Left renal cortex interstitium (tissue), 4 donors: ENCODE results near the gene CRISP2. TPM values are rescaled to one million over a fixed set of nuclear protein-coding genes. Genes with fewer than 3 reads are reported as not detected.
"Not testable (repeated sequence)": the region's sequence is repeated elsewhere in the genome, so short reads cannot be mapped to it uniquely, and the experiment has no call there.

ENCODE experiments used
- DNase-seq, 4 donors: peaks; one replicate each; pipeline ENCODE4 v3.0.0-alpha.2; 2013; ENCODE audit warnings: low read depth in 4 of 4, low spot score in 2 of 4, missing footprints in 1 of 4
- polyA plus RNA-seq, 4 donors: library from polyadenylated mRNA; unstranded; fragments of 120-200 nt; gene quantifications; one replicate each; pipeline ENCODE4 v1.2.1, GENCODE V29; 2013; ENCODE audit not compliant: insufficient read length in 4 of 4

Gene CRISP2
- polyA plus RNA-seq: under 1 TPM in 3 of 4 donors, not detected in 1; 0.10 to 0.16 (median 0.16) TPM

- no peak for DNase-seq
These were observed at the start of gene CRISP2 for GRCh38 chr6:49713346-49713745. CRISP2 (minus strand) TSS chr6:49713543; CDS start chr6:49709196, 4,347 bp downstream.

GRCh38 chr6:49744259-49744658 is 30.9 kb upstream of the CRISP2 start, which contains the start of gene CRISP3:
CRISP3 (minus strand) TSS chr6:49744388; CDS start chr6:49744367, 21 bp downstream.
- DNase-seq: no peak

- DNase-seq: no peak
These were observed 30.1 kb upstream of the CRISP2 start for GRCh38 chr6:49743429-49743828.

- no peak for DNase-seq
These were observed 26.1 kb upstream of the CRISP2 start for GRCh38 chr6:49739423-49739822.

- DNase-seq: no peak
These were observed 22.7 kb upstream of the CRISP2 start for GRCh38 chr6:49736017-49736508.

- DNase-seq: no peak
These were observed 20.3 kb upstream of the CRISP2 start for GRCh38 chr6:49733680-49734079.

GRCh38 chr6:49732781-49733180 is 19.4 kb upstream of the CRISP2 start:
- no peak for DNase-seq

GRCh38 chr6:49730251-49730650 is 16.9 kb upstream of the CRISP2 start:
- no peak for DNase-seq

GRCh38 chr6:49723917-49724316 is 10.6 kb upstream of the CRISP2 start:
- DNase-seq: not testable (repeated sequence)

- DNase-seq: no peak
These were observed 8.0 kb upstream of the CRISP2 start for GRCh38 chr6:49721297-49721696.

- no peak for DNase-seq
These were observed 7.0 kb upstream of the CRISP2 start for GRCh38 chr6:49720372-49720771.

GRCh38 chr6:49698478-49698877 is 14.9 kb downstream of the CRISP2 start:
- DNase-seq: no peak

- no peak for DNase-seq
These were observed 19.8 kb downstream of the CRISP2 start for GRCh38 chr6:49693512-49693911.

GRCh38 chr6:49692534-49692933 is 20.8 kb downstream of the CRISP2 start:
- DNase-seq: no peak

GRCh38 chr6:49676671-49677281 is 36.6 kb downstream of the CRISP2 start:
- no peak for DNase-seq

- no peak for DNase-seq
These were observed 37.5 kb downstream of the CRISP2 start for GRCh38 chr6:49675816-49676215.

GRCh38 chr6:49668083-49668511 is 45.2 kb downstream of the CRISP2 start:
- no peak for DNase-seq

GRCh38 chr6:49666930-49667757 is 46.2 kb downstream of the CRISP2 start:
- no peak for DNase-seq

GRCh38 chr6:49666480-49666879 is 46.9 kb downstream of the CRISP2 start:
- no peak for DNase-seq

- DNase-seq: no peak
These were observed 48.5 kb downstream of the CRISP2 start for GRCh38 chr6:49664817-49665216.

- not testable (repeated sequence) for DNase-seq
These were observed 49.3 kb downstream of the CRISP2 start for GRCh38 chr6:49664054-49664453.

GRCh38 chr6:49662892-49663261 is 50.5 kb downstream of the CRISP2 start:
- no peak for DNase-seq
